Osteoblast (primary cell): ENCODE results near the gene SYNE1. TPM values are rescaled to one million over a fixed set of nuclear protein-coding genes. Genes with fewer than 3 reads are reported as not detected.

ENCODE experiments used
- DNase-seq: peaks from one replicate; pipeline ENCODE4 v3.0.0; 2011; ENCODE audit warnings: low spot score, mixed read lengths; ENCODE audit not compliant: insufficient read length; ENCODE audit errors: missing footprints
- H2AFZ ChIP-seq: 2 replicates; pipeline ENCODE4 v1.6.0; 2011; ENCODE audit warnings: mild to moderate bottlenecking, low read length
- H3K27ac ChIP-seq: 2 replicates; pipeline ENCODE4 v1.5.1; 2011; ENCODE audit warnings: mild to moderate bottlenecking, low read depth, low read length, moderate library complexity
- H3K27me3 ChIP-seq: 2 replicates; pipeline ENCODE4 v1.6.0; 2012; ENCODE audit warnings: mild to moderate bottlenecking, control low read depth, inconsistent platforms, low read length, moderate library complexity; ENCODE audit not compliant: insufficient read depth
- H3K36me3 ChIP-seq: 2 replicates; pipeline ENCODE4 v1.5.1; 2011; ENCODE audit warnings: mild to moderate bottlenecking, low read length, control low read depth, moderate library complexity; ENCODE audit not compliant: insufficient read depth
- H3K4me1 ChIP-seq: 2 replicates; pipeline ENCODE4 v1.5.1; 2011; ENCODE audit warnings: mild to moderate bottlenecking, low read length, control low read depth, moderate library complexity; ENCODE audit not compliant: insufficient read depth
- H3K4me2 ChIP-seq: 2 replicates; pipeline ENCODE4 v1.6.0; 2011; ENCODE audit warnings: mild to moderate bottlenecking, low read length; ENCODE audit not compliant: insufficient read depth
- H3K4me3 ChIP-seq: fragments of 200-600 bp; sonication (generic); 3 replicates; pipeline ENCODE4 v1.5.1; 2012; ENCODE audit warnings: mild to moderate bottlenecking, low read length, inconsistent platforms; ENCODE audit not compliant: insufficient read depth
- H3K79me2 ChIP-seq: 2 replicates; pipeline ENCODE4 v1.6.0; 2012; ENCODE audit warnings: mild to moderate bottlenecking, low read length, control low read depth, inconsistent platforms; ENCODE audit not compliant: insufficient read depth
- H3K9me3 ChIP-seq: 2 replicates; pipeline ENCODE4 v1.5.1; 2011; ENCODE audit warnings: low read depth, low read length, control low read depth
- H4K20me1 ChIP-seq: 2 replicates; pipeline ENCODE4 v1.6.0; 2012; ENCODE audit warnings: mild to moderate bottlenecking, low read length, control low read depth; ENCODE audit not compliant: insufficient read depth
- total RNA-seq: library from RNA; depleted of rRNA; stranded (reverse); fragments of >200 nt; gene quantifications from 2 replicates; pipeline ENCODE4 v1.2.3, GENCODE V29; 2012
- TF ChIP-seq, protein P1 (sequence below): IDR thresholded peaks from 2 replicates; pipeline ENCODE4 v1.5.1; 2011; ENCODE audit warnings: mild to moderate bottlenecking, low read depth, low read length, moderate library complexity; ENCODE audit errors: extremely low read depth

The SYNE1 gene
- total RNA-seq, 1 donor = 240 TPM

DNA sequence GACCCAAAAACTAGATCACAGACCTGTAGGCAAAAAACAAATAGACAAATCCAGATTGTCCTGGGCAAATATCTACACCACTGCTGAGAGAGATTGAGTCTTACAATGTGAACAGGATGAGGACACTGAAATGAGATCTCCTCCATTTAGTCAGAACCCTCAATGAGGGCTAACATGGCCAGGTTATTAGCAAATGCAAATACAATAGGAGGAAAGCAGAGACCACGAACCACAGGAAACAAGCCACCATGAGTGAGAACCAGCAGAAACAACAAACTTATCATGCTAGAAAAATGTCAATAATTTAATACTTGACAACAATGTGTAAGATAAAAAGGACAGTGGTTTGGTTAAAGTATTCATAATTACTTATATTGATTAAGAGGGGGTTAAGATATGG lies 162.8 kb downstream of the SYNE1 start:
- no peak for DNase-seq
- H3K4me2 ChIP-seq = no peak overlapping the region

DNA sequence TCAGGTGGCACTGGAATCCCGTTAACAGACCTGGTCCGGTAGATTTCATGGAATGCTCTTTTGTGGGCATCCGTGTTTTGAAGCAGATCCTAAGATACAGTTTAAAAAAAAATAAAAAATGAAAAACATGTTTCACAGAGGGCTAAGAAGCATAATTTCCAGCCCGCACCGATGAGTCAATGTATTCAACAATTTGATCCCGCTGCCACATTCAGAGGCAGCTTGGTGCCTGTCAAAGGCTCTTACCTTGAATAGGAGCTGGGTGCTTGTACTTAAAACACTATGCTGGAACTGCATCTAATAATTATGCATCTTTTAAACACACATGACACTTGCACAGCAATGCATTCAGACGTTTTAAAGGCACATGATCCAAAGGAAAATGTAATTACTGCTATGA lies 164.8 kb downstream of the SYNE1 start:
- H3K4me3 ChIP-seq = peak overlapping the region; percentile 68
- H3K79me2 ChIP-seq = no peaks in the 10 kb centered on the region
- H3K4me1 ChIP-seq = peaks cover 9% of the 10 kb centered on the region
- H3K9me3 ChIP-seq = no peaks in the 10 kb centered on the region
- peak overlapping the region; percentile 44 for H3K27ac ChIP-seq
- H4K20me1 ChIP-seq = no peaks in the 10 kb centered on the region
- H3K4me2 ChIP-seq = peak overlapping the region; percentile 88
- H3K27me3 ChIP-seq = no peaks in the 10 kb centered on the region
- DNase-seq = no peak
- peak overlapping the region; percentile 85 for H2AFZ ChIP-seq
- TF ChIP-seq, protein P1, sequence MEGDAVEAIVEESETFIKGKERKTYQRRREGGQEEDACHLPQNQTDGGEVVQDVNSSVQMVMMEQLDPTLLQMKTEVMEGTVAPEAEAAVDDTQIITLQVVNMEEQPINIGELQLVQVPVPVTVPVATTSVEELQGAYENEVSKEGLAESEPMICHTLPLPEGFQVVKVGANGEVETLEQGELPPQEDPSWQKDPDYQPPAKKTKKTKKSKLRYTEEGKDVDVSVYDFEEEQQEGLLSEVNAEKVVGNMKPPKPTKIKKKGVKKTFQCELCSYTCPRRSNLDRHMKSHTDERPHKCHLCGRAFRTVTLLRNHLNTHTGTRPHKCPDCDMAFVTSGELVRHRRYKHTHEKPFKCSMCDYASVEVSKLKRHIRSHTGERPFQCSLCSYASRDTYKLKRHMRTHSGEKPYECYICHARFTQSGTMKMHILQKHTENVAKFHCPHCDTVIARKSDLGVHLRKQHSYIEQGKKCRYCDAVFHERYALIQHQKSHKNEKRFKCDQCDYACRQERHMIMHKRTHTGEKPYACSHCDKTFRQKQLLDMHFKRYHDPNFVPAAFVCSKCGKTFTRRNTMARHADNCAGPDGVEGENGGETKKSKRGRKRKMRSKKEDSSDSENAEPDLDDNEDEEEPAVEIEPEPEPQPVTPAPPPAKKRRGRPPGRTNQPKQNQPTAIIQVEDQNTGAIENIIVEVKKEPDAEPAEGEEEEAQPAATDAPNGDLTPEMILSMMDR = no peak
- H3K36me3 ChIP-seq = no peaks in the 10 kb centered on the region

More for the DNA sequence above, 162.8 kb downstream of the SYNE1 start:
- Histone ChIP-seq H4K20me1 (no peaks in the 10 kb centered on the region), H3K36me3 (no peaks in the 10 kb centered on the region), H3K79me2 (no peaks in the 10 kb centered on the region), H2AFZ (no peak overlapping the region), H3K4me3 (no peak overlapping the region), H3K27ac (no peak overlapping the region), H3K4me1 (peaks cover 9% of the 10 kb centered on the region), H3K27me3 (no peaks in the 10 kb centered on the region), H3K9me3 (no peaks in the 10 kb centered on the region)
- TF ChIP-seq, protein P1 = no peak

DNA sequence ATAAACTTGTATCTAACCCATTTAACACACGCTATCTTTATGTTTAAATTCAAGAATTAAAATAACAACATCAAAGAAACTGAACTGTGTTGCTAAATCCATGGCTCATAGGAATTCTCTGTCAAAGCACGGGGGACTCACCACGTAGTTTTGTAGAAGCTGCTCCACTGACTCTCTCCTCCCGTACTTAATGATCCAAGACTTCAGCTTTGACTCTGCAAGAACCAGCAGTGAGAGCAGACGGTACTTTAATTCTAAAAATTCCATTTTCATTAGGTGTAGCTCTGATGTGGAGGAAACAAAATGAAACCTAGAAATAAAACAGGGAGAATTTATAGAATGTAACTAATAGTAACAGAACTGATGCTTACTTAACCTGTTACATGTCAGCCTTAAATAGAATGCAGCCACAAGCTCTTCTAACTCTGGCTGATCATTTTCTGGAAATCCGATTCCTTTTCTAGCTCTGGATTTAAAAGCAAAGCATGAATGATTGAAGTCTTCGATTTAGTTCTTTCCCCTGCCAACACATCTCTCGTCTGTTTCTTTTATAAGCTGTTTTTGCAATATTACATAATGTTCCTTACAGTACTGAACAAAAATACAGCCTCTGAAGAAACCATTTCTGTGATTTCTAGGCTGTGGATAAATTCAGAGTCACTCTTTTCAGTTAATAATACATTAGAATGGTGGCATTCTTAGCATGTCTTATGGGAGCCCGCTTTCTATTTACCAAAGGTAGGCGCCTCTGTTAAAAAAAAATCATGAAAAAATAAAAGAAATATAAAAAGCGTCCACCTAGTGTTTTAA lies 165.5 kb downstream of the SYNE1 start:
- no peaks in the 10 kb centered on the region for H3K36me3 ChIP-seq
- peaks cover 9% of the 10 kb centered on the region for H3K4me1 ChIP-seq
- H2AFZ ChIP-seq = peak overlapping the region; percentile 85
- peak overlapping the region; percentile 88 for H3K4me2 ChIP-seq
- no peaks in the 10 kb centered on the region for H3K79me2 ChIP-seq
- H4K20me1 ChIP-seq = no peaks in the 10 kb centered on the region
- H3K27ac ChIP-seq = peak overlapping the region; percentile 44
- no peak for DNase-seq
- H3K9me3 ChIP-seq = no peaks in the 10 kb centered on the region
- no peaks in the 10 kb centered on the region for H3K27me3 ChIP-seq
- peak overlapping the region; percentile 68 for H3K4me3 ChIP-seq
- TF ChIP-seq, protein P1 = no peak

DNA sequence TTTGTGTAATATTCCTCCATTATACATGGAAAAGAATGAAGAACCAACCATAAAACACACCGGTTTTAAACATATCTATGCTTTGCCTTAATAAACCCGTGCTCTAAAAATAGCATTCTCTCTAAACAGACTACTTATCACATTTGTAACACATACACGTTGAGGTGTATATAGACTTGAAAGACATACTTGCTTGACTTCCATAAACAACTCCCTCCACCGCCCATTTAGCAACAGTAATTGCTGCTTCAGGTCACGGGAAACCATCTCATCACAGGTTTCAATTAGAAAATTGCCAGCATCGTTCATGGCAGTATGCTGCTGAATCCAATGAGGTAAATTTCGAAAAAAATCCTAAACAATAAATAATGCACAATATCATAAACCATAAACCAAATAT lies 174.0 kb downstream of the SYNE1 start:
- no peaks in the 10 kb centered on the region for H3K36me3 ChIP-seq
- no peaks in the 10 kb centered on the region for H3K9me3 ChIP-seq
- H3K4me2 ChIP-seq = peak overlapping the region; percentile 84
- no peak for DNase-seq
- no peaks in the 10 kb centered on the region for H3K79me2 ChIP-seq
- H4K20me1 ChIP-seq = no peaks in the 10 kb centered on the region
- peaks cover 21% of the 10 kb centered on the region for H3K4me1 ChIP-seq
- TF ChIP-seq, protein P1 = no peak
- peak overlapping the region; percentile 66 for H3K4me3 ChIP-seq
- peak overlapping the region; percentile 91 for H2AFZ ChIP-seq
- peak overlapping the region; percentile 31 for H3K27ac ChIP-seq
- no peaks in the 10 kb centered on the region for H3K27me3 ChIP-seq
